Measurements from ENCODE around the gene RPP38.

RPP38 gene

GRCh38 chr10:15137636-15138035 is 40.5 kb downstream of the RPP38 start:
- TF ChIP-seq CTCF (IDR thresholded peaks at IDR 0.05; ENCODE audit: unreplicated experiment in 3 of 3): no peak
- no peaks in the 10 kb centered on the region for H3K27me3 Mint-ChIP-seq (ENCODE audit: low read depth)
- peaks cover 9% of the 10 kb centered on the region for H3K4me1 Mint-ChIP-seq
- no peak overlapping the region for H3K4me3 Mint-ChIP-seq
- no peaks in the 10 kb centered on the region for H3K9me3 Mint-ChIP-seq
- no peak overlapping the region for H3K27ac Mint-ChIP-seq
- H3K36me3 Mint-ChIP-seq (ENCODE audit: low read depth): peaks cover 52% of the 10 kb centered on the region

GRCh38 chr10:15140698-15141097 is 43.5 kb downstream of the RPP38 start:
- Mint-ChIP-seq H3K27me3 (ENCODE audit: low read depth) (no peaks in the 10 kb centered on the region), H3K4me3 (no peak overlapping the region)
- TF ChIP-seq CTCF (IDR thresholded peaks at IDR 0.05; ENCODE audit: unreplicated experiment in 3 of 3): no peak

GRCh38 chr10:15141136-15142054 is 44.2 kb downstream of the RPP38 start:
- Mint-ChIP-seq H3K36me3 (ENCODE audit: low read depth) (peaks cover 26% of the 10 kb centered on the region), H3K9me3 (no peaks in the 10 kb centered on the region), H3K27ac (peak overlapping the region in 2 of 3 experiments; percentile 5 to 53), H3K4me3 (no peak overlapping the region), H3K27me3 (ENCODE audit: low read depth) (no peaks in the 10 kb centered on the region), H3K4me1 (peaks cover 9% of the 10 kb centered on the region)
- TF ChIP-seq CTCF (IDR thresholded peaks at IDR 0.05; ENCODE audit: unreplicated experiment in 3 of 3): no peak

More at GRCh38 chr10:15140698-15141097, 43.5 kb downstream of the RPP38 start:
- peaks cover 9% of the 10 kb centered on the region for H3K4me1 Mint-ChIP-seq
- peaks cover 27% of the 10 kb centered on the region for H3K36me3 Mint-ChIP-seq (ENCODE audit: low read depth)
- no peaks in the 10 kb centered on the region for H3K9me3 Mint-ChIP-seq
- H3K27ac Mint-ChIP-seq: no peak overlapping the region

- no peak for TF ChIP-seq CTCF (IDR thresholded peaks at IDR 0.05; ENCODE audit: unreplicated experiment in 3 of 3)
- Mint-ChIP-seq H3K27me3 (ENCODE audit: low read depth) (no peaks in the 10 kb centered on the region), H3K4me1 (peaks cover 9% of the 10 kb centered on the region), H3K4me3 (no peak overlapping the region), H3K36me3 (ENCODE audit: low read depth) (peaks cover under 1% of the 10 kb centered on the region), H3K27ac (no peak overlapping the region), H3K9me3 (no peaks in the 10 kb centered on the region)
Measured at GRCh38 chr10:15144788-15145187, 47.6 kb downstream of the RPP38 start.

- no peaks in the 10 kb centered on the region for H3K27me3 Mint-ChIP-seq (ENCODE audit: low read depth)
- H3K36me3 Mint-ChIP-seq (ENCODE audit: low read depth): peaks cover 8% of the 10 kb centered on the region
- H3K9me3 Mint-ChIP-seq: no peaks in the 10 kb centered on the region
- H3K4me1 Mint-ChIP-seq: peaks cover 7% of the 10 kb centered on the region
- no peak overlapping the region for H3K4me3 Mint-ChIP-seq
- no peak for TF ChIP-seq CTCF (IDR thresholded peaks at IDR 0.05; ENCODE audit: unreplicated experiment in 3 of 3)
- no peak overlapping the region for H3K27ac Mint-ChIP-seq
Measured at GRCh38 chr10:15146366-15146765, 49.2 kb downstream of the RPP38 start.

Data from nephron (organoid).